SK-N-MC (cell line): ENCODE results near the gene ACTR10.

Experiments used
- DNase-seq: peaks from one replicate; pipeline ENCODE4 v3.0.0-alpha.2; 2011; ENCODE audit warnings: low read depth, low spot score
- H3K27ac ChIP-seq: fragments of 200-600 bp; sonication (generic); 2 replicates; pipeline ENCODE4 v1.5.1; 2016; ENCODE audit warnings: mixed run types
- H3K36me3 ChIP-seq: fragments of 200-600 bp; sonication (generic); 2 replicates; pipeline ENCODE4 v1.6.1; 2017; ENCODE audit warnings: antibody characterized with exemption, low read length, mixed read lengths; ENCODE audit not compliant: insufficient read depth
- H3K4me3 ChIP-seq: fragments of 200-600 bp; sonication (generic); 2 replicates; pipeline ENCODE4 v1.5.1; 2016
- H3K9ac ChIP-seq: fragments of 200-600 bp; sonication (generic); 2 replicates; pipeline ENCODE4 v1.8.0; 2017; ENCODE audit warnings: mixed run types, mixed read lengths; ENCODE audit not compliant: insufficient read length
- H3K9me3 ChIP-seq: fragments of 200-600 bp; sonication (generic); 2 replicates; pipeline ENCODE4 v1.6.1; 2017; ENCODE audit warnings: low read depth, mild to moderate bottlenecking, antibody characterized with exemption, low read length, moderate library complexity, mixed read lengths
- EZH2 ChIP-seq: fragments of 200-600 bp; sonication (generic); IDR thresholded peaks from one replicate; pipeline ENCODE4 v1.6.1; 2017; ENCODE audit warnings: antibody characterized with exemption
- FOXP2 ChIP-seq: optimal IDR thresholded peaks from 2 replicates; pipeline ENCODE3; 2011; ENCODE audit warnings: mild to moderate bottlenecking, moderate library complexity; ENCODE audit not compliant: insufficient read depth; ENCODE audit errors: extremely low read length, control extremely low read depth
- POLR2AphosphoS5 ChIP-seq: IDR thresholded peaks from 2 replicates; pipeline ENCODE4 v1.6.1; 2012; ENCODE audit warnings: mild to moderate bottlenecking, low read depth, low read length, borderline replicate concordance

The ACTR10 gene

DNA sequence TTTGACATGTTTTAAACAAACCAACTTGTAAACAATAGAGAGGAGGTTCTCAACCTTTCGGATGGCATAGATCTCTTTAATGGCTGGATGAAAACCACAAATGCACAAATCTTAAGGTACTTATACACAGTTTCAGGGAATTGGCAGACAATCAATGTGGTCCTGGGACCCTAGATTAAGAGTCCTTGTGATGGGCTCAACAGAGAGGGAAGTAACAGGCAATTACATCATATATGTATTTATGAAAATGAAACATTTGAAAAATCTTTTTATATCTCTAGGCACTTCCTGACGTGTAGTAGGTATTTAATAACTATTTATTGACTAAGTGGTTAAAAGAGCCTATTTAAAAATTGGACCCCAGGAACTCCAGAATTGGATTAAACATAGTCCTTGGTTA is 897 bp downstream of the ACTR10 start:
- Histone ChIP-seq H3K27ac (no peak overlapping the region), H3K9ac (peak overlapping the region; percentile 82), H3K9me3 (no peaks in the 10 kb centered on the region), H3K36me3 (peaks cover 16% of the 10 kb centered on the region), H3K4me3 (peak overlapping the region; percentile 89)
- TF ChIP-seq POLR2AphosphoS5 = no peak
- no peak for TF ChIP-seq FOXP2
- TF ChIP-seq EZH2 = no peak
- no peak for DNase-seq

DNA sequence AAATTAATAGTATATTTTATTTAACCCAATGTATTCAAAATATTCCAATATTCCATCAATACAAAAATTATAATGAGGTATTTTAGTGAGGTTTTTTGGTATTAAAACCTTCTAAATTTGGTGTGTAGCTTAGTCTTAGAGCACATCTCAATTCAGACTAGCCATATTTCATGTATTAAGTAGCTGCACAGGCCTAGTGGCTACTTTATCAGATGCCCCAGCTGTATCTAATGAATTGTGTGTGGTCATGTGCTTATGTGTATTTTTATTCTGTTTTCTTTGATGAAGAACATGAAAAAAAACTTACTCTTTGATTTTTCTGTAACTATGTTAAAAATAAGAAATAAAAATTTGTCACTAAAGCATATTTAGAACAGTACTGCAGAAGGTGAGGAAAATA is 13.2 kb downstream of the ACTR10 start:
- no peak for DNase-seq
- TF ChIP-seq EZH2 (no peak), FOXP2 (no peak), POLR2AphosphoS5 (no peak)
- no peak overlapping the region for H3K27ac ChIP-seq
- no peaks in the 10 kb centered on the region for H3K9me3 ChIP-seq
- H3K9ac ChIP-seq = no peak overlapping the region
- peaks cover 63% of the 10 kb centered on the region for H3K36me3 ChIP-seq
- H3K4me3 ChIP-seq = no peak overlapping the region

DNA sequence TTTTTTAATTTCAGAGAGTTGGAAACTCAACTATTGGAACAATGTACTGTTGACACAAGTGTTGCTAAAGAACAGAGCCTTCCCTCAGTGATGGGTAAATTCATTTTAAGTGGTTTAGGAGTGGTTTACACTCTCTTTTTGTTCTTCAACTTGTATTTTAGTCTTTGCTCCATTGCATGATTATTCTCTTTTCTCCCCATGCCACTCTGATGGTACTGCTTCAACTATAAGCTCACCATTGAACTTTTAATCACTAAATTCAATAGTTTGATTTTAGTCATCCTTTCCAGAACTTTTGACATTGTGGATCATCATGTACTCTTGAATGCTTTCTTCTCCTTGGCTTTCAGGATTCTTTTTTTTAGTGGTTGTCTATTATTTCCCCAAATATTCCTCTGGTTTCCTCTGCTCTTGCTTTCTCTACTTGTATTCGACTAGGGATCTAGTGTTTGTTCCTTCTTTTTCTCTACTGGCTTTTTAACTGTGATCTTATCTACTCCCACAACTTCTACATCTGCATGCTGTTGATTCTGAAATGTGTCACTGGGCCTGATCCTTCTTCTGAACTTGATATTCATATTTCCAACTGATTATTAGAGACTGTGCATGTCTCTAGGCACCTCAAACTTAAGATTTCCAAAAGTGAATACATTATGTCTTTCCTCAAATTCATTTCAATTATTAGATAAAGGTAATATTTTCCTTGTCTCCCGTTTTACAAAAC is 15.4 kb downstream of the ACTR10 start:
- no peak overlapping the region for H3K27ac ChIP-seq
- DNase-seq = no peak
- TF ChIP-seq POLR2AphosphoS5 = no peak
- H3K4me3 ChIP-seq = no peak overlapping the region
- H3K36me3 ChIP-seq = peaks cover 53% of the 10 kb centered on the region
- no peak overlapping the region for H3K9ac ChIP-seq
- H3K9me3 ChIP-seq = no peaks in the 10 kb centered on the region

DNA sequence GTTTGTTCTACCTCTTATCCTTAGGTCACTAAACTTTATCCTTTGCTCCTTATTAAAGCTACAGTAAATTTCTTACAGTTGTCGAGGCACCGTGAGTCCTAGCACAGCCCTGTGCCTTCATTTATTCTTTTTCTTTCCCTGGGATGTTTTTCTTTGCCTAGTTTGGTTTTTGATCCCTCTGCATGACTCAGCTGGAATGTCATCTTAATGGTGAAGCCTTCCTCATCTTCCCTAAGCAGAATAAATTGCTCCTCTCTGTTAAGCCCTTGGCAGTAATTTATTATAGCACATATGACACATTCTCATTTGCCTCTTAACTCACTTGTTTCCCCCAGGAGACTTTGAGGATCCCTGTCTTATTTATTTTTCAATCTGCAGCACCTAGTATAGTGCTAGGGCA is 16.6 kb downstream of the ACTR10 start:
- no peak overlapping the region for H3K4me3 ChIP-seq
- H3K36me3 ChIP-seq = peaks cover 52% of the 10 kb centered on the region
- no peak overlapping the region for H3K9ac ChIP-seq
- H3K9me3 ChIP-seq = no peaks in the 10 kb centered on the region
- TF ChIP-seq FOXP2 = no peak
- no peak for TF ChIP-seq EZH2
- TF ChIP-seq POLR2AphosphoS5 = no peak
- 0 out of 2 replicates have a peak overlapping the region, but pooled peaks have one; percentile 54 for H3K27ac ChIP-seq
- DNase-seq = no peak

DNA sequence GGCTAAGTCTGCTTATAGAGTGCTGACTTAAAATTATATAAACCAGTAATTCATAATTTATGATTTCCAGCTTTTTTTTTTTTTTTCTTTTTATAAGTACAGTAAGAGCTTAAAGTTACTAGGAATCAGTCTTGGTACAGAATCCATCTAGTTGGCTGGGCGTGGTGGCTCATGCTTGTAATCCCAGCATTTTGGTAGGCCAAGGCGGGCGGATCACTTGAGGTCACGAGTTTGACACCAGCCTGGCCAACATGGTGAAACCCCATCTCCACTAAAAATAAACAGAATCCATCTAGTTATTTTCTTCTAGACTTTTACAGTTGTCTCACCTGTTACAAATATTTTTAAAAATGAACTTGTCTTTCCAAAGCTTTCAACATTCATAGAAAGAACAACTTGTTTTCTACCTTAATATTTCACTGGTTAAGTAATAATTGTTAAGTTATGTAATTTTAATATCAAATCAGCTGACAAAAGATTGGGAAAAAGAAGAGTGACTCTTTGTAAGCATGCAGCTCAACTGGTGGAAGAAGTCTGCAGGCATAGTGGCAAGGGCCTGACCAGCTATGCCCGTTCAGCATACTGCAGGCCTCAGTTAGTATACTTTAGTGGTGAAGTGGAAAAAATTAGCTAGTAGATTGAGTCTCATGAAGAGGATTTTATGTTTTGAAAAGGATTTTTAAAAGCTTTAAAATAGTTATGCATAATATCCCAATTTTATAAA is 27.3 kb downstream of the ACTR10 start:
- DNase-seq = no peak
- H3K9me3 ChIP-seq = no peaks in the 10 kb centered on the region
- no peak for TF ChIP-seq FOXP2
- TF ChIP-seq EZH2 = no peak
- no peak for TF ChIP-seq POLR2AphosphoS5
- no peak overlapping the region for H3K9ac ChIP-seq
- H3K27ac ChIP-seq = no peak overlapping the region
- H3K4me3 ChIP-seq = no peak overlapping the region
- H3K36me3 ChIP-seq = peaks cover 13% of the 10 kb centered on the region; the same call in 1 of the 2 replicates

DNA sequence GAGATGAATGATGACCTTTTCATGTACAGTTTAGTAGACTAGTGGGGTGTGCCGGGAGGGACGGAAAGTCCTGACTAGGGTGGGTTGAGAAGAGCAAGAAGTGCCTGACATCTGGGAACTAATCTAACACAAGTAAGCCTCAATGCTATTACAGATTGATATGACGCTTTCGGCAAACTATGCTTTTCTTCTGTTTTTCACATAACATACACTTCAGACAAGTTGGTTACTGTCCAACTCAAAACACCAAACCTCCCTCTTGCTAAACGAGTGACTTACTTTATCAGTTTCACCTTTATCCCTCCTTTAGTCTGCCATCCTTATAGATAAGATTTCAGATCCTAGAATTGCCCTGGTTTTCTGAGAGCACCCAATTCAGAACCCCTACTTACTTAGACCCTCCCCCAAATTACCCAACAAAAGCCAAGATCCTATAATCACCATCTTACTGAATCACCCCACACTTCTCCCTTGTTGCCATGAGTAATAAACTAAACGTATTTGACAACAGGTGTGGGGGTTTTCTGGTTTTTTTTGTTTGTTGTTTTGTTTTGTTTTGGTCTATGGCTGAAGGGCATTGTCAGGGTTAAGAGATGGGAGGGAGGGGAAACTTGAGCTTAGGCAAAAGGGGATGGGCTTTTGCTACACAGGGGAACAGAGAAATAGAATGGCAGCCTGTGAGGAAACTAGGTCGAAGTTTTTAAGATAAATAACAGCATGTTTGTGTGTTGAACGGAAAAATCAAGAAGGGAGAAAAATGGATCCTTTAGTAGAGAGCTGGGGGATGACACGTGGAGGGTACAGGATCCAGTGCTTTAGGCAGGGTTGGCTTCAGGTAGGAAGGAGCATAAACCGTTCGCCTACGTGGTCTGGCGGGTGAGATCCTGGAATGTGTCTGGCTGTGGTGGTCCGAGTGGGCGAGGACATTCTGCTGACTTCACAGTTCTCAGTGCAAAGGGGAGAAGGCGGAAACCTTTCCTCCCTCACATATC is 38.6 kb downstream of the ACTR10 start:
- DNase-seq = no peak
- no peaks in the 10 kb centered on the region for H3K9me3 ChIP-seq
- no peak overlapping the region for H3K9ac ChIP-seq
- H3K4me3 ChIP-seq = no peak overlapping the region
- TF ChIP-seq EZH2 (no peak), FOXP2 (no peak), POLR2AphosphoS5 (no peak)
- 0 out of 2 replicates have a peak, but pooled peaks cover 4% of the 10 kb centered on the region for H3K36me3 ChIP-seq
- no peak overlapping the region for H3K27ac ChIP-seq

DNA sequence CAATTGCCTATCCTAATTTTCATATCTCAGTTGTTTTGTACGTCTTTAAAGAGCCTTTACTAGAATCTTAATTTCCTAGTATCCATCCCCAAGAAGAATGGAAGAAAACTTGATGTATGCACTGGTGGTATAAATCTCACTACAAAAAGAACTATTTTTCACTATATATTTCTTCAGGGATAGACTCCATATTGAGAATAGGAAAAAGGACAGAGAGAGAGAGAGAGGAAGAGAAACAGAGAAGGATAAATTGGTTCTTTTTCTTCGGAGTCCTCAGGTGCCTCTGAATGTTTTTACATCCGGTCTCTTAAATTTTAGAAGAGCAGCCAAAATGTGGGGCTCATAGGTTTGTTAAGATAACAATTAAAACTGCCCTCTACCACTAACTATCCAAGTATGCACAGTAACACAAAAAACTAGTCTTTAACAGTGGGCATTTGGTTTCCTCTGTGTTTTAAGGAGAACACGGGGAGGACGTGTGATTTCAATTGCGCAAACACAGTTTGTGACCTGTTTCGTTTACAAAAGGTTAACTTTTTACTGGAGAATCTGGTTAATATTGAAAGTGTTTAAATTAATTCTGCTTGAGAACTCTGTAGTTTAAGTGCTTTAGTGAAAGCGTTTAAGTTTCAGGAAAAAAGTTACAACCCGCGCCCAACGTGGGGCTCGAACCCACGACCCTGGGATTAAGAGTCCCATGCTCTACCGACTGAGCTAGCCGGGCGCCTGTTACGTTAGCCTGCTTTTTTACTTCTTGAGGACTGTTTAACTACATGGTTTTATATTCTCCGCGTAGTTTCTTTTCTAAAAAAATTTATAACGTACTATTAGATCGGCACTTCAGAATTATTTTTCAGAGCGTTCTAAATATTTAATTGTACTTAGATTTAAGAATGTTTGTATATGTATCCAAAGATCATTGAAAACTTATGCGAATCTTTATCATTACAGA is 39.6 kb downstream of the ACTR10 start:
- DNase-seq = peak; percentile 52
- Histone ChIP-seq H3K27ac (peak overlapping the region; percentile 21), H3K9me3 (no peaks in the 10 kb centered on the region), H3K9ac (peak overlapping the region; percentile 82), H3K36me3 (no peaks in the 10 kb centered on the region), H3K4me3 (peak overlapping the region; percentile 86)
- TF ChIP-seq EZH2 (no peak), POLR2AphosphoS5 (0 out of 2 replicates have a peak, but pooled peaks have one; percentile 22)
